Right hindlimb (tissue), 1 donor: ENCODE measurements around the gene C1R.
A peak's percentile ranks its signal among the peaks of the same experiment; 100 is the strongest.

Experiments used
- DNase-seq: peaks from one replicate; pipeline ENCODE4 v3.0.0-alpha.2; 2018

Gene C1R

DNA sequence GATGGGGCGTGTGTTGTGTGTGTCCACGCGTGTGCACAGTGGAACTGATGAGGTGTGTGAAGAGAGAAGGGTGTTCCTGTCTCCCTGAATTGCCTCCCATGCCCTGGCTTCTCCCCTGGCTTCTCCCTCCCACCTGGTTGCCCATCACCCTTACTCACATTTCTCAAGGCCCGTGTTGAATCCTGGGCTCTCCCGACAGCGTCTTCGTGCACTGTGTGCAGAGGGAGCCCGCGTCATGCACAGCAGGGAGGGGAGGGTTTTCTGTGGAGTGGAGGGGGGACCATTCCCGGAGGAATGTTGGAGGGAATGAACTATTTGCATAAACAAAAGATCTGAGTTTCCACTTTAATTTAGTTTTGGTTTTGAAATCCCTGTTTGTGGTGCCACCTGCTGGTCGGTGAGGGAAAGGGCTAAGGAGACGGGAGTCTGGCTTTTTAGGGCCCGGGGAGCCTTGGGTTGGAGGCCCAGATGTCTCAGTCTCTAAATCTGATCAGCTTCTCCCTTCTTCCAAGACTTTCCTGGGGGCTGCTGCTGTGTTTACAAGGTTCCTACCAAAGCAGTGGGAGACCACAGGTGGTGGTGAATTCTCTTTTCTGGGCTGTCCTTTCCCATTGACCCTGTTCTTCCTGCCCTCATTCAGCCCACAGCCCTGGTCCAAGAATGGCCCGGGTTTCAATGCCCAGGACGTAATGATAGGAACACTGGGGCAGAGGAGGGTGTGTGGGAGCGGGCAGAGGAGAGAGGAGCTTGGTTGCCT lies at the start of gene C1R:
Gene C1R, minus strand, starts transcription at position 217 of the 757 bp plus-strand sequence. Its CDS starts 57 bp downstream, at position 160.
- peak; percentile 85 for DNase-seq

DNA sequence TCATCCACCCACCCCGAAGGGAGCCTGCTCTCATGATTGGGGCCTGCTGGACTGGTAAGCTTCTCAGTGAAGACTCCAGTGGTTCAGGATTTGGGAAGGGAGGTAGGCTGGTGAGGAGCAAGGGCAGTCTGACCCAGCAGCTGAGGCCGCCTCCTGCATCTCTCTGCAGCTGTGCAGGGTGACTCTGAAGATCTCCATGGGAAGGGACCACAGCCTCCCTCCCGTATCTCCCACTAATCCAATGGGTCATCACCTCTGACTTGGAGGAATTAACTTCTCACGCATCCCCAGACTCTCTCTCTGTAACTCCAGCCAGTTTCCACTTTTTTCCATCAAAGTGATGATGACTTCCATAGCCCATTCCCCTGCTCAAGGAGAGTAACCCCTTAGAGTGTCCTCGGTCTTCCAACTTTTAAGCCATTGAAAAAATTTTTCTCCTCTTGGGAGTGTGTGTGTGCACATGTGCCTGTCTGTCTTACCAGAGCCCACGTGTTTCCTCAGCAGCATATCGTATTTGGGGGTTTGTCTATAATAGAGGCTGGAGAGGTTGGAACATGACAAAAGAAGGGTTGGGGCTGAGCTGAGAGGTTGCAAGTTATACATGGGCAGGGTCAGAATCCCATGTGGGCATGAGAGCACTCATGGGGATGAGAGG lies 49.2 kb upstream of the C1R start:
- no peak for DNase-seq

DNA sequence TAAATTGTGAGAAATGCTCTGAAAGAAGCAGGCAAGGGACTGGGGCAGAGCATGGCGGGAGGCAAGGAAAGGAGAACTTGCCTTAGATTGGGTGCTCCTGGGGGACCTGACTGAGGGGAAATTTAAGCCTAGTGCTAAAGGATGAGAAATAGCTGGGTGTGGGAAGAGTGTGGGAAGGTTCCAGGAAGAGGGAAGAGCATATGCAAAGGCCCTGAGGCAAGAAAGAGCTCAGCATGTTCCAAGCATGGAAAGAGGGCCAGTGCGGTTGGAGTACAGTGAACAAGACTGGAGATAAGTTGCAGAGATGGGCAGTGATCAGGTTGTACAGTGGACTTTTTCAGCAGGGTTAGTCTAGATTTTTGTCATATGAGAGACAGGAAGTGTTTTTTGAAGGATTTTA lies 47.0 kb upstream of the C1R start:
- DNase-seq, result no peak

DNA sequence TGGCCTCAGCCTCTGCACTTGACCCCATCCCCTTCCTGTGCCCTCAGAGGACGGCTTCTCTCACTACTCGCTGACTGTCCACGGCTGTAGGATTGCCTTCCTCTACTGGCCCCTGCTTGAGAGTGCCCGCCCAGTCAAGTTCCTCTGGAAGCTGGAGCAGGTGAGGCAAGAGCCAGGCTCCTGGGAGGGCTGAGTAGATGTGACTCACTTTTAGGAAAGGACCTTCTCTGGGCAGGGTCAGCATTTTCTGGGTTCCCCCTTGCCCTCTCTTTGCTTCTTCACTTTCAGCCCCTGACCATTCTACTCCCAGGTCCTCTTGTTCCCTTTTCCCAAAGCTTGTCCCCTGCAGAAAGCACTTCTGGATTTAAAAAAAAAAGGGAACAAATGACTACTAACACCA lies 45.7 kb upstream of the C1R start:
- no peak for DNase-seq

DNA sequence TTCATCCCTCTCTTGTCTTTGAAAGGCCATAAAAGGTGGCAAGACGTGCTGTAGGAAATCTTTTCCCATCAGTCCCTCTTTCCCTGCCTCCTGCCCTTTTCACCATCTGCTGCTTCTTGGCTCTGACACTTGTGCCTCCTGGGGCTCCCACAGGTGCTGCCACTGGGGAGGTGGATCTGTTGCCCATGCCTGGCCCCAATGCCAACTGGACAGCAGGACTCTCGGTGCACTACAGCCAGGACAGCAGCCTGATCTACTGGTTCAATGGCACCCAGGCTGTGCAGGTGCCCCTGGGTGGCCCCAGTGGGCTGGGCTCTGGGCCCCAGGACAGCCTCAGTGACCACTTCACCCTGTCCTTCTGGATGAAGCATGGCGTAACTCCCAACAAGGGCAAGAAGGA lies 44.4 kb upstream of the C1R start:
- no peak for DNase-seq

DNA sequence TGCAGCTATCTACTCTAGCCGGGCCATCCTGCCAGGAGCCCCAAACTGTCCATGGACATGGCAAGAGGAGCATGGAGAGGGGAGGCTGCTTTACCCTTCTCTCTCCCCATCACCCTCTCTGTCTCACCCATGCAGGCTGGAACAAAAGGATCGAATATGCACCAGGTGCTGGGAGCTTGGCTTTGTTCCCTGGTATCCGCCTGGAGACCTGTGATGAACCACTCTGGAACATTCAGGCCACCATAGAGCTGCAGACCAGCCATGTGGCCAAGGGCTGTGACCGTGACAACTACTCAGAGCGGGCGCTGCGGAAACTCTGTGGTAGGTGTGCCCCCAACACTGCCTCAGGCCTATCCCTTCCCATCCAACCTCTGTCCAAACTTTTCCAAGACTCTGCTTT lies 43.8 kb upstream of the C1R start:
- DNase-seq, result no peak

DNA sequence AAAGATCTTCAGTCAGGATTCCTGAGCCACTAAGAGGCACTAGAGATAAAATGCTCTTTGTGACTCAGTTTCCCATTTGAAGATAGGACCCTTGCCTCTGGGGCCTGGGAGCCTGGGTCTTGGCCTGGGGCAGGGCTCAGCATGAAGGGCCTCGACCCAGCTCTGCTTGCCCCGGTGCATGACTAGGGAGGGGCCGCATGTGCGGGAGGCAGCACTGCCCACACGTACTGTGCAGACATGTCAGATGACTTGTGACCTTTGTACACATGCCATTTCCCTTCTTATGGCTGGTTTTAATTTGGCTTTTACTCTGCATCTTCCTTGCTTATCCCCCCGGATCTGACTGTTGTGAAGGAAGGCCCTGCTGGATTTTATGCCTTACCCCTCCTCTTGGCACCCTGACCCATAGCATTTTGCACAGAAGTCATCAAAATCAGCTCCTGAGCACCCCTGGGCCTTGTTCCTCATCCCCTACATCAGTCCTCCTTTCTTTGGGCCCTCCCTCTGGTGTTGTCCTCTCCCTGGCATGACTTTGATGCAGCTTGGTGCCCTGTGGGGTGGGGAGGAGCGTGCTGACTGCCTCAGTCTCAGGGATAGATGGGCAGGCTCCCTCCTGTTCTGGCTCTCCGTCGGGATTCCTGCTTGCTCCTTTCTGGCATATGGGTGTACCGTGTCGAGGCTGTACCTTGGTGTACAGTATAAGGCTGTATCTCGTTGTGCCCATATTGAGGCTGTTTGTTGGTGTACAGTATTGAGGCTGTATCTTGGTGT lies 42.3 kb upstream of the C1R start:
- no peak for DNase-seq

DNA sequence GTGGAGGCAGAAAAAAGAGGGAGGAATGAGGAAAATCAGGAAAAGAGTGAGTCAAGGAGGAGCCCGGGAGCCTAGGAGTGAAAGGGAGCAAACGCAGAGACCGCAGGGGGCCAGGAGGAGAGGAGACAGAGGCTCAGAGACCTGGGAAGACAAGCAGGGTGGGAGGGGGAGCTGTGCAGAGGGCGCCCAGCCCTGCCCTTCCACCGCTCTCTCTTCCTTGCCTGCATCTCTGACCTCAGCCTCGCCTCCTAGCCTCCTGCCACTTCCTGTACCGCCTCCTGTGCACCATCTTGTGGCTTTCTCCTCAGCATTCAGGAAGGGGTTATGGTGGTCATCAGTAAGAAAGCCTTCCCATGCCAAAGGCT lies 39.2 kb upstream of the C1R start:
- DNase-seq, result no peak

DNA sequence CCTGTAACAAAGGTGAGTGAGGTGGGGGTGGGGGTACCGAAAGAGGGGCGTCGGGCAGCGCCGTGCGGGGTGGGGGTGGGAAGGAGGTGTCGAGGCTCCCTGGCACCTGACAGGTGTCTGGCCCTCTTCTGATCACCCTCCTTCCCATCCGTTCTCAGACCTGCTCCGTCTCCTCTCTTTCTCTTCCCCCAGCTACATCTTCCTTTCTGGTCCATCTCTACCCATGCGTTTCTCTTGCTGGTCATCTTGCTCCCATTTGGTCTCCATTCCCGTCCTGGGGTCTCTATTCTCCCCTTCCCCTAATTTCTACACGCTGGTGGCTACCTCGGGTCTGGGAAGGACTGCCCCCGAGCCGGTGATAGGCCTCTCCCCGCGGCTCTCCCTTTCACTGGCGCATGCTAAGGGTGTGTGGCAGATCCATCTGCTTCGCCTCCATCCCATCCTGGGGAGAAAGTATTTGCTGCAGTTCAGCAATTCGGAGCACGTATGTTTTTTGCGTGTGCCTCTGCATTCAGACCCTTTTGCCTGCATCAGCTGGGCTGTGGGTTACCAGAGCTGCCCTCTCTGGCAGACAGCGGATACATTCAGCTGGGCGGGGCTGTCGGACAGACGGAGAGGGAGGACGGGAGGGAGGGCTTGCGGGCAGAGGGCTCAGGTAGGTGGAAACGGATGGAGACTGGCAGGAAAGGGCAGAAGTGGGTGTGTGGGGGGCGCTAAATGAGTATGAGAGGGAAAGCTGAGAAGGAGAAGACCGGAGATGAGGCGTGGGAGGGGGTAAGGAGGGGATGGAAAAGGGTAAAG lies 38.7 kb upstream of the C1R start:
- DNase-seq, result peak; percentile 63

DNA sequence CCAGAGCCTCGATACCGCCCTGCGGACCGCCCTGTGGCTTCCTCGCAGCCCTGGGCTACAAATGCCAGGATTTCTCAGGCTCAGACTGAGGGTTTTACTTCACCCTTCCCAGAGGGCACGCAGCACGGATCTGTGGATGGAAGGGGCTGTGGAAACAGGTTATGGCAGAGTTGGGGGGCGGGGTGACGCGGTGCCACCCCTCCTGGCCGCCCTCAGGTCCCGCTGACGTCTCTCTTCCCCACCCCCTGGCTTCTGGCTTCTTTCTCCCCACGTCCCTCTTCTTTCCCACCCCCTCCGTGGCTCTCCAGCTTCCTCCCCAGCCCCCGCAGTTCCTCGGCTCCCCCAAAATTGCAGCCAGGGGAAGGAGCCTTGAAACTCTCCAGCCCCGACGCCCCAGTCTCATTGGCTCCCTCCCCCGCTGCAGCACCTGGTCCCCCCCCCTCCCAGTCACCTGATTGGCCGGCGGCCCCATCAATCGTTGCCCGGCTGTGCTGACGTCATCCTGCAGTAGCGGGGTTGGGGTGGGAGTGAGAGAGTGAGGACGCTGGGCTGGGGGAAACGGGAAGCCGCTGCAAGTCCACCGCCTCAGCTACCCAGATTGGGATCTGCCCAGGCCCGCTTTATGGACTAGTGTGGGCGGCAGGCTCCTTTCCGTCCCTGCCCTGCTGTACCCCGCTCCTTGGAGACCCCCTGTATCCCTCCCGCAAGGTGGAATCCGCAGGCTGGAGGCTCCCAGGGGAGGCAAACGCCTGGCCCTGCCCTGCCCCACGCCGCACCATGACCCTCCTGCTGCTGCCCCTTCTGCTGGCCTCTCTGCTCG lies 37.8 kb upstream of the C1R start, which contains the start of gene CLSTN3:
Gene CLSTN3, plus strand, starts transcription at position 500 of the 820 bp plus-strand sequence. Its CDS starts 278 bp downstream, at position 778.
- peak; percentile 93 for DNase-seq

DNA sequence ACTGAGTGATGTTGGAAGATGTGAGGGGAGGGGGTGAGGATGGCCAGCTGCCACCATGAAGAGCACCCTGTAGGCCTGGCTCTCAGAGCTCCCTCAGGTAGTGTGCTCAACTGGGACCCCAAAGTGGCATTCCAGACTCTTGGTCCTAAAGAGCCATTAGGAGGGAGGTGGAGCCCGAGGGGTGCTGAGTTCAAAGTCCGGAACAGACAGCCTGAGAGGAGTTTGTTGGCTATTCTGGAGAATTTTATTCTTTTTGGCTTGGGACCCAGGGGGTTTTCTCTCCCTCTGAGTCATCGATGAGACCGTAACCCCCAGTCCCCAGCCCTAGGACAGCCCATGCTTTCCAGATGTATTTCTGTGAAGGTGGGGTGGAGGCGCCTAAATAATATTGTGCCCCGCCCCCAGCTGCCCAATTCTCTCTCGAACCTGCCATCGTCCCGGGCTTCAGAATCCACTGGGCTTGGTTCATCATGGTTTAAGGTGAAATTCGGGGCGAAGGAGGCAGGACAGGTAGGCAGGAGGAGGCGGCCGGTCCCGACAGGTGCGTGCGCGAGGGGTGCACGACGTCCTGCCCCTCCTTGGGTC lies 37.1 kb upstream of the C1R start:
- no peak for DNase-seq

DNA sequence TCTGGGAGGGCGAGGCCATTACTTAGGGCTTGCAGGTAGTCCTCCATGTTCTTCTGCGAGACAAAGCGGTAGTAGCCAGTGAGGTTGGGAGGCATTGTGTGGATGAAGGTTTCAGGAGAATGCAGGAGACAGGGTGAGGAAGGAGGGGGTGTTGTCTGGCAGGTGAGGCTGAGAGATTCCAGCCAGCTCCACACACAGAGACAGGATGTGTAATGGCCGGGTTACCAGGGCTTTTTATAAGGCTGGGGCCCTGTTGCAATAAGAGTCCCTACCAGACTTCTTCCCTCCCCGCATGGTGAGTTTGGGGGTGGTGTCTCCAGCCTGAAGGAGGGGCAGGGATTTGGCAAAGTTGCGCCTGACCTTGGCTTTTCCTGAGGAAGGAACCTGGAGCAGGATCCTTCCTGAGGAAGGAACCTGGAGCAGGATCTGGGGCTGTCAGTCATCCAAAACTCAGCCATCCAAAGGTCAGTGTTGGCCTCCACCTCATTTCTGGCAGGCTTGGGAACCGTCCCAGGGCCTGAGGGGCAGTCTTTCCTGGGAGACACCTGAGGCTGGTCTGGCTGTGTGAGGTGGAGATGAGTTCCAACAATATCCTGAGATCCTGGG lies 36.5 kb upstream of the C1R start, which contains the start of gene RBP5:
Gene RBP5, minus strand, starts transcription at position 209 of the 606 bp plus-strand sequence. Its CDS starts 114 bp downstream, at position 95.
- DNase-seq, result no peak

DNA sequence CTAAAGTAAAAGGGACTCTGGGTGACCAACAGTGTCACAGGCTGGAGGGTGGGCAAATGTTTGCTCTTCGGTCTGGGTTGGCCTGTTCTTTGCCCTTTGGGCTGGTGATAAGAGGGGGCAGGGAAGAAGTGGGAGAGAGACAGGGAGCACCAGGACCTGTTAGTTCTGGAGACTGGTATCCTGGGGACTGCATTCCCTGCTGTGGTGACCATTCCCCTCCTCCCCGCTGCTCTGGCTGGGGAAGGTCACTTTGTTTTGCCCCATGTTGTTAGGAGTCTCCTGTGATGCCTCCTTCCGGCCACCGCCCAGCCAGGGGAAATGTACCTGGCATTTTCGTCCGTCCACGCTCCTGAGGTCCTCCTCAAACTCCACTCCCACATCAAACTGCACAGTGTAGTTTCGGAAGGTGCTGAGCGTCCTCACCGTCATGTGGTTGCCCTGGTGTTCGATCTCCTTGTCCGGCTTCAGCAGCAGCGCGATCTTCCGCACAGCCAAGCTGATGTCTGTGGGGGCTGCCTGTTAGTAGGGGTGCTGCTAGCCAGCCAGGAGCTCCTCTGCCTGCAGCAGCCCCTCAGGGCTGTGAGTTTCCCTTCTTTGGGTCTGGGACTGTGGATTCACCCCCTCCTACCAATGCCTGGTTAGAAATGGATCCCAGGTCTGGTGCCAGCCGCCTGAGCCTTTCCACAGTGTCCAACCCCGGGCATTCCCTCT lies 35.8 kb upstream of the C1R start:
- no peak for DNase-seq

DNA sequence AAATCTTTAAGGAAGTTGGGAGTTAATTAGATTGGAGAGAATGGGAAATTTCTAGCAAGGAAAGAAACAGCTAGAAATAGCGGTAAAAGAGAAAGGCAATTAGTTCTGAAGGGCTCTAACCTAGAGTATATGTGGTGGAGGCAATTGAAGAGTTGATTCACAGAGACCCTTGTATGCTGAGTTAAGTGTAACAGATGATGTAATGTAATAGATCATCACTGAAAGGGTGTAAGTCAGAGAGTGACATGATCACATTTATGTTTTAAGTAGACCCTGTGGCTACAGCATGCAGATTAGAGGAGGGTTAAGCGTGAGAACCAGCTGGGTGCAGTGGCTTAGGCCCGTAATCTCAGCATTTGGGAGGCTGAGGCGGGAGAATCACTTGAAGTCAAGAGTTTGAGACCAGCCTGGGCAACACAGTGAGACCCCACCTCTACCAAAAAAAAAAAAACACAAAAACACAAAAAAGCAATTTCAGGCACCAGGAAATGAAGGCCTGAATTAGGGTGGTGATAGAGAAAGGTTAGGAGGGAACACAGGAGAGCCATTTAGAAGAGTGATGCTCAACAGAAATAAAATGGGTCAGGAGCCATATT lies 33.5 kb upstream of the C1R start:
- DNase-seq, result no peak

DNA sequence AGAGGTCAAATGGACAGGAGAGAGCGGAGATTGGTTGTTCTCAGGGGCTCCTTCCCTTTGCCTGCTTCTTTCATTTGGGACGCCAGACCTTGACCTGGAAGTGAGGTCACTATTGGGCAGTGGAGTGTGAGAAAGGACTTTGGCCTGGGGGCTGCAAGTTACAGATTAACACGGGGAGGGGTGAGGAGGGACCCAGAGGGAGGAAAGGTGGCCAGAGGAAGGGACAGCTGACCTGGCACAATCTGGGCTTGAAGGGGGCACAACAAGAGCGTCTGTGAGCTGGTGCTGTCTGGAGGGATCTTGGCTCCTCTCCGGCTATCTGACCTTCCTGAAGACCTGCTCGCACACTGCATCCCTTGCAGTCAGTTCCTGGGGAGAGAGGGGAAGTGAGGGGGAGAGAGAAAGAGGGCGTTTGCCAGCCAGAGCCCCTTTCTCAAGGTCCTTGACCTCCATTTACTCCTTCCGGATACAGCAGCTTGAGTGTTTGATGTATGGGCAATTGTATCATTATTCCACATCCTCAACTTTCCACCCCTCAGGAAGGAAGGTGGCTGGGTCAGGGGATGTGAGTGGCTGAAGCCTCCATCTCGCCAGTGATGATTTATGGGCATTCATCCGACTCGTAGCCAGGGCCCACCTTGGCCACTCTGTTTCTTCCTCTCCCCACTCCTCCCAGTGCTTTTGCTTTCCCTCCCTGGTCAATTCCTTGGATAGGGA lies 31.7 kb upstream of the C1R start:
- DNase-seq, result no peak

DNA sequence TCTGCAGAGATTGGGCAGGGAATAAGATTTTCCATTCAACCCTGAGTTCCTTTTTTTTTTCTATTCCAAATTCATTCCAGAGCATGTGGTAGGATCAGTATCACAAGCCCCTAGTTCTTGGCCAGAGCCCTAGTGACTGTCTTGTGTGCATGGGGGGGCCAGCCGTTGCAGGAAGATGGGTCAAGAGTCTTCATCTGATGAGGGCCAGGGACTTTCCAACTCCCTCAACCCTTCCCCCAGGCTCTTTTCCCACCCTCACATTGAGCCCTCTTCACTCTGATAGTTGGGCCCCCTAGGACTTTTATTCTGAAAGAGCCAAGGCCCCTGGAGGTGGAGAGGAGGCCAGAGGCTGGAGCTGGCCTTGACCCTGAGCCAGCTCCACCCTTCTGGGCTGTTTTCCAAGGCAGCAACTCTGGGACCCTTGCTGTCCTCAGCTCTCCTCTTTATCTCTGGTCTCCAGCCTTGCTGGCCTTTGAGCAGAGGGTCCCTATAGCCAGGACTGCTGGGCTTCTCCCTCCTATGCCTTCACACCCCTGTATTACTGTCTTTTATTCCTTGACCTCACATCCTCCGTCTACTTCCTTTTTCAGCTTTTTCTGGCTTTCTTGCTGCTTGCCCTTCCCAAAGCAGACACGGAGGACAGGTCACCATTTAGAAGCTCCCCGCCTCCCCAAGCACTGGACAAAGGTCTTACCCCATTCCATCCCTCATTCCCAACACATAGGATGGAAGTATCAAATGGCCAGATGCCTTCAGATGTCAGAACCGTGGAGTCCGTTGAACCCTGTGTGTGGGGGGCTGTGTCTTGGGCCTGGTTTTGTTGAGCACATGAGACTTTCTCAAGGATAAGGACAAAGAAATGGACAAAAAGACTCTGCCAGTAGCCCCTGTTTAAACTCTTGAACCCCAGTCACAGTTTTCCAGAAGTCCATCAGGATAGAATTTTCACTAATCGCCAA lies 30.8 kb upstream of the C1R start:
- peak; percentile 61 for DNase-seq

DNA sequence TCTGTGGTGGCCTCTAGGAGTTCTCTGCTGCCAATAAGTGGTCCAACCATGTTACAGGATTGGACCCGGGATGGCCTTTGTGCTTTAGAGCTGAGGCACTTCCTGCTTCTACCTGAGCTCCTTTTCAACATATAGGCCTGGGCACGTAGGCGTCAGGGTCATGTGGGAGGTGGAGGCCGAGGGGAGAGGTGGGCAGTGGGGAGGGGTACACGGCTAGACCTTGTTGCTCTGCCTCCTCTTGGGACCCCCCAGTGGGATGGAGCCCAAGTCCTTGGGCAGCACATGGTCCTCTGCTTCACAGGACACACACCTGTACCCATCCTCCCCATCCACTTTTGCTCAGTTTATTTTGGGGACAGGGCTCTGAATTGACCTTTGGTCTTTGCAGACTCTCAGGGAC lies 29.1 kb upstream of the C1R start:
- DNase-seq, result no peak

DNA sequence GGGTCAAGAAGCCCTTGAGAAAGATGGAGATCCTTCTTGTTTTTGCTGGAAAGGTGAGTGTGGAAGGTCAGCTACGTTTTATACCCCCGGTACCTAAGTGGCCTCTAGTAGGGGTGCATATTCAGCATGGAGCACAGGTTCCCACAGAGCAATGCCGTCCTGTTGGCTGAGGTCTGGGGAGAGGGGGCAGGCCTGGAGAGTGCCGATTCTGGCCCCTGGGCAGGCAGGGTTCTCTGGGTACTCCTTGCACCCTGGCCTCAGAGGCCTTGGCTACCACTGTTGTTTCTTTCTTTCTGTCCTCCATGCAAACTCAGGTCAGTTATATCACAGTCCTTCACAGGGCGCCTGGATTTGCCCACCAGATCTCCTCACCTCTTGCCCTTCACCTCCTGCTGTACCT lies 27.9 kb upstream of the C1R start:
- no peak for DNase-seq
